HEK293T (cell line): Measurements from ENCODE around the gene ZFR2.

Experiments
- CTCF ChIA-PET: fragments of 350-600 bp; formaldehyde crosslinking; extraction: SDS; loops from one replicate; lab custom pipeline; 2021; ENCODE audit warnings: antibody characterized with exemption, inconsistent platforms; lab: Yijun Ruan, JAX
- POLR2A ChIA-PET: fragments of 350-600 bp; formaldehyde crosslinking; extraction: SDS; loops from one replicate; lab custom pipeline; 2020; ENCODE audit warnings: antibody characterized with exemption, inconsistent platforms; lab: Yijun Ruan, JAX
- DNase-seq: peaks from one replicate; pipeline ENCODE4 v3.0.0; 2012; ENCODE audit warnings: mixed read lengths; ENCODE audit errors: extremely low spot score
- ARNT ChIP-seq: fragments of 450-650 bp; IDR thresholded peaks from 2 replicates; pipeline ENCODE4 v1.6.1; 2017; ENCODE audit warnings: mild to moderate bottlenecking
- BHLHE40 ChIP-seq: fragments of 450-650 bp; IDR thresholded peaks from 2 replicates; pipeline ENCODE4 v1.6.1; 2016; ENCODE audit warnings: mild to moderate bottlenecking, moderate library complexity, borderline replicate concordance
- CTBP1 ChIP-seq: fragments of 450-650 bp; IDR thresholded peaks from 2 replicates; pipeline ENCODE4 v1.6.1; 2016; ENCODE audit warnings: borderline replicate concordance
- ELF4 ChIP-seq: fragments of 450-650 bp; IDR thresholded peaks from 2 replicates; pipeline ENCODE4 v1.6.1; 2017; ENCODE audit warnings: antibody characterized with exemption
- FOXA1 ChIP-seq: fragments of 450-650 bp; IDR thresholded peaks from 2 replicates; pipeline ENCODE4 v1.6.1; 2016; ENCODE audit warnings: mild to moderate bottlenecking
- FOXK2 ChIP-seq: fragments of 450-650 bp; IDR thresholded peaks from 2 replicates; pipeline ENCODE4 v1.6.1; 2016; ENCODE audit warnings: mild to moderate bottlenecking
- FOXM1 ChIP-seq: fragments of 450-650 bp; IDR thresholded peaks from 2 replicates; pipeline ENCODE4 v1.6.1; 2017; ENCODE audit warnings: mild to moderate bottlenecking, borderline replicate concordance
- HDGF ChIP-seq: fragments of 450-650 bp; IDR thresholded peaks from 2 replicates; pipeline ENCODE4 v1.6.1; 2017; ENCODE audit warnings: antibody characterized with exemption, borderline replicate concordance
- L3MBTL2 ChIP-seq: fragments of 450-650 bp; conservative IDR thresholded peaks from 2 replicates; pipeline ENCODE4 v1.6.1; 2016; ENCODE audit warnings: mild to moderate bottlenecking
- LEF1 ChIP-seq: fragments of 450-650 bp; IDR thresholded peaks from 2 replicates; pipeline ENCODE4 v1.6.1; 2017; ENCODE audit warnings: mild to moderate bottlenecking, borderline replicate concordance
- NFRKB ChIP-seq: fragments of 450-650 bp; IDR thresholded peaks from 2 replicates; pipeline ENCODE4 v1.6.1; 2016; ENCODE audit warnings: mild to moderate bottlenecking, moderate library complexity
- PKNOX1 ChIP-seq: fragments of 450-650 bp; IDR thresholded peaks from 2 replicates; pipeline ENCODE4 v1.6.1; 2016
- SP1 ChIP-seq: fragments of 450-650 bp; IDR thresholded peaks from 2 replicates; pipeline ENCODE4 v1.6.1; 2017
- SUZ12 ChIP-seq: fragments of 450-650 bp; IDR thresholded peaks from 2 replicates; pipeline ENCODE4 v1.6.1; 2016; ENCODE audit warnings: mild to moderate bottlenecking
- TARDBP ChIP-seq: fragments of 450-650 bp; IDR thresholded peaks from 2 replicates; pipeline ENCODE4 v1.6.1; 2016
- ZNF384 ChIP-seq: fragments of 450-650 bp; IDR thresholded peaks from 2 replicates; pipeline ENCODE4 v1.6.1; 2016

The ZFR2 gene

GRCh38 chr19:3851254-3852176 is 17.3 kb downstream of the ZFR2 start:
- ChIA-PET POLR2A (interaction anchor here (0.6 kb wide), 1 partner anchor 124 kb away, joined by 3 read pairs; no protein-coding TSS in a partner anchor), CTCF (no interaction called here)
- no peak for DNase-seq
- no peak for TF ChIP-seq ZNF384
- TF ChIP-seq LEF1, result no peak
- no peak for TF ChIP-seq BHLHE40
- no peak for TF ChIP-seq FOXK2
- no peak for TF ChIP-seq HDGF
- TF ChIP-seq ELF4, result no peak
- no peak for TF ChIP-seq TARDBP
- no peak for TF ChIP-seq FOXA1
- no peak for TF ChIP-seq L3MBTL2
- no peak for TF ChIP-seq CTBP1
- no peak for TF ChIP-seq NFRKB
- TF ChIP-seq SP1, result no peak

GRCh38 chr19:3850320-3850972 is 18.4 kb downstream of the ZFR2 start:
- no peak for DNase-seq
- ChIA-PET CTCF (no interaction called here), POLR2A (interaction anchor here (1.4 kb wide), 1 partner anchor 87 kb away, joined by 3 read pairs; the partner anchor contains the start of gene MRPL54)
- TF ChIP-seq SUZ12, result no peak
- TF ChIP-seq LEF1, result no peak
- no peak for TF ChIP-seq HDGF
- TF ChIP-seq ARNT, result no peak
- no peak for TF ChIP-seq ZNF384
- no peak for TF ChIP-seq TARDBP
- TF ChIP-seq PKNOX1, result no peak
- no peak for TF ChIP-seq FOXK2

- no peak for DNase-seq
- TF ChIP-seq PKNOX1 (no peak), ELF4 (no peak), FOXK2 (no peak), HDGF (no peak), BHLHE40 (no peak), SUZ12 (no peak)
- POLR2A ChIA-PET, result interaction anchor here (1.4 kb wide), 1 partner anchor 87 kb away, joined by 3 read pairs; the partner anchor contains the start of gene MRPL54
- CTCF ChIA-PET, result interaction anchor here (1.5 kb wide), 2 partner anchors 87 to 119 kb away, joined by 5 to 7 read pairs; partner anchors contain the start of gene MRPL54
Measured at GRCh38 chr19:3849787-3850186, 19.1 kb downstream of the ZFR2 start.

GRCh38 chr19:3849092-3849491 is 19.7 kb downstream of the ZFR2 start:
- POLR2A ChIA-PET, result no interaction called here
- DNase-seq, result peak; percentile 78
- TF ChIP-seq NFRKB (no peak), FOXM1 (no peak), ARNT (no peak), TARDBP (no peak), BHLHE40 (no peak), CTBP1 (no peak), SP1 (no peak), LEF1 (no peak)
- CTCF ChIA-PET, result interaction anchor here (0.7 to 1.5 kb wide), 5 partner anchors 8 to 137 kb away, joined by 3 to 7 read pairs (median 3); partner anchors contain the start of genes DAPK3 and MRPL54

- DNase-seq, result no peak
- ChIA-PET POLR2A (no interaction called here), CTCF (no interaction called here)
- TF ChIP-seq LEF1, result no peak
- no peak for TF ChIP-seq ARNT
- no peak for TF ChIP-seq L3MBTL2
- TF ChIP-seq SUZ12, result no peak
- no peak for TF ChIP-seq CTBP1
- no peak for TF ChIP-seq ZNF384
- no peak for TF ChIP-seq ELF4
- TF ChIP-seq HDGF, result no peak
- no peak for TF ChIP-seq SP1
- TF ChIP-seq NFRKB, result no peak
- TF ChIP-seq BHLHE40, result no peak
- no peak for TF ChIP-seq TARDBP
- TF ChIP-seq FOXM1, result no peak
- no peak for TF ChIP-seq FOXK2
- no peak for TF ChIP-seq PKNOX1
Measured at GRCh38 chr19:3844596-3844995, 24.2 kb downstream of the ZFR2 start.

GRCh38 chr19:3842948-3843347 is 25.9 kb downstream of the ZFR2 start:
- ChIA-PET CTCF (no interaction called here), POLR2A (no interaction called here)
- DNase-seq, result no peak
- TF ChIP-seq PKNOX1 (no peak), ELF4 (no peak), NFRKB (no peak), FOXM1 (no peak), CTBP1 (no peak), FOXK2 (no peak), HDGF (no peak), TARDBP (no peak), ZNF384 (no peak), SP1 (no peak), SUZ12 (no peak), L3MBTL2 (no peak), FOXA1 (no peak), LEF1 (no peak), BHLHE40 (no peak), ARNT (no peak)
